H1 (cell line): Measurements from ENCODE around the gene FHIT. TPM values are rescaled to one million over a fixed set of nuclear protein-coding genes. Genes with fewer than 3 reads are reported as not detected.

Source experiments
- BRCA1 ChIP-seq: IDR thresholded peaks from 2 replicates; pipeline ENCODE4 v1.6.1; 2012; ENCODE audit warnings: low read depth, low read length, improper control_type of control experiment
- CHD7 ChIP-seq: fragments of 300-600 bp; sonication (generic); IDR thresholded peaks from 2 replicates; pipeline ENCODE4 v1.7.1; 2012; ENCODE audit warnings: low read length, moderate library complexity, mild to moderate bottlenecking, inconsistent platforms; ENCODE audit not compliant: insufficient replicate concordance
- EZH2 ChIP-seq: fragments of 200-600 bp; sonication (generic); IDR thresholded peaks from 2 replicates; pipeline ENCODE4 v1.7.1; 2012; ENCODE audit warnings: low read depth, mild to moderate bottlenecking, moderate library complexity, low read length, inconsistent platforms; ENCODE audit not compliant: severe bottlenecking
- FOSL1 ChIP-seq: IDR thresholded peaks from 2 replicates; pipeline ENCODE4 v1.6.1; 2011; ENCODE audit warnings: mild to moderate bottlenecking, low read depth, low read length, moderate library complexity; ENCODE audit not compliant: insufficient read depth
- polyA plus RNA-seq, 7 experiments: library from polyadenylated mRNA; depleted of rRNA in 3 of 7; stranded (reverse) in 5 of 7; unstranded in 2 of 7; fragments of >200 nt in 5 of 7; fragments of 200-250 nt in 2 of 7; gene quantifications; 1 replicate in 5 of 7; 2 replicates in 1 of 7; 4 replicates in 1 of 7; pipeline versions ENCODE4 v1.2.1 to v1.2.3, GENCODE V29; 2011 to 2013; ENCODE audit warnings: missing spikeins in 2 of 7, mixed read lengths in 2 of 7
- total RNA-seq: library from RNA; stranded (reverse); fragmentation: NEBNext Ultra II Directional; extraction: Animal tissue kit (Norgen Biotek cat#: 25700); gene quantifications from 2 replicates; pipeline ENCODE4 v1.2.1, GENCODE V29; 2021

The FHIT gene
- total and polyA plus RNA-seq, 2 of the 8 experiments (the other 6 are each of a cell fraction or from before 2014, with no cell fraction given): 1.2 to 3.2 TPM

GRCh38 chr3:60095516-60095915 is 1155.7 kb downstream of the FHIT start (continued):
- TF ChIP-seq CHD7: no peak
- no peak for TF ChIP-seq FOSL1
- TF ChIP-seq BRCA1: no peak
- TF ChIP-seq EZH2: no peak
